WTC11 (cell line): Measurements from ENCODE around the gene SLC5A10. TPM values are rescaled to one million over a fixed set of nuclear protein-coding genes. Genes with fewer than 3 reads are reported as not detected.

ENCODE experiments used
- ATAC-seq: fragments of 200-7000 bp; cut with Tn5 transposase; 2 replicates; pipeline ENCODE4 v1.10.0; 2021; ENCODE audit warnings: mild to moderate bottlenecking, moderate library complexity
- CTCF ChIA-PET: fragments of 300-600 bp; sonication (Branson Sonifier 250); formaldehyde crosslinking; loops from one replicate; lab custom pipeline; 2021; ENCODE audit warnings: antibody characterized with exemption; lab: Charles Lee
- POLR2A ChIA-PET: fragments of 350-600 bp; sonication (Branson Sonifier 250); formaldehyde crosslinking; loops from one replicate; lab custom pipeline; 2021; ENCODE audit warnings: antibody characterized with exemption; lab: Charles Lee
- DNase-seq: peaks from one replicate; pipeline ENCODE4 v3.0.0; 2021; ENCODE audit warnings: low spot score
- H3K27ac Mint-ChIP-seq: 2 replicates; pipeline ENCODE4 v1.8.0; 2021; ENCODE audit warnings: mixed read lengths
- H3K27me3 Mint-ChIP-seq: 2 replicates; pipeline ENCODE4 v1.8.0; 2021; ENCODE audit warnings: low read depth, mild to moderate bottlenecking, moderate library complexity, mixed read lengths
- H3K36me3 Mint-ChIP-seq: 2 replicates; pipeline ENCODE4 v1.8.0; 2021; ENCODE audit warnings: mixed read lengths
- H3K4me1 Mint-ChIP-seq: 2 replicates; pipeline ENCODE4 v1.8.0; 2022; ENCODE audit warnings: mixed read lengths
- H3K4me3 Mint-ChIP-seq: 2 replicates; pipeline ENCODE4 v1.8.0; 2021; ENCODE audit warnings: mild to moderate bottlenecking, moderate library complexity, mixed read lengths
- H3K9me3 Mint-ChIP-seq: 2 replicates; pipeline ENCODE4 v1.8.0; 2021; ENCODE audit warnings: mixed read lengths
- ARID4B ChIP-seq: sonication (generic); formaldehyde crosslinking; IDR thresholded peaks from 2 replicates; pipeline ENCODE4 v1.8.0; 2023; ENCODE audit warnings: missing genetic modification reagents, mild to moderate bottlenecking, borderline replicate concordance
- CDX4 ChIP-seq: fragments of 250-450 bp; sonication (Bioruptor Pico); IDR thresholded peaks from 2 replicates; pipeline ENCODE4 v1.9.0; 2021; ENCODE audit warnings: moderate library complexity, mild to moderate bottlenecking, inconsistent platforms, borderline replicate concordance
- EMX1 ChIP-seq: fragments of 250-450 bp; sonication (Bioruptor Pico); IDR thresholded peaks from 2 replicates; pipeline ENCODE4 v1.8.0; 2021; ENCODE audit warnings: mild to moderate bottlenecking
- ETV6 ChIP-seq: sonication (generic); formaldehyde crosslinking; IDR thresholded peaks from 2 replicates; pipeline ENCODE4 v1.8.1; 2022; ENCODE audit warnings: mild to moderate bottlenecking, missing genetic modification reagents
- FOXJ3 ChIP-seq: sonication (generic); formaldehyde crosslinking; IDR thresholded peaks from 2 replicates; pipeline ENCODE4 v1.9.0; 2021; ENCODE audit warnings: missing genetic modification reagents, mild to moderate bottlenecking, borderline replicate concordance
- HMGXB4 ChIP-seq: sonication (generic); formaldehyde crosslinking; IDR thresholded peaks from 2 replicates; pipeline ENCODE4 v1.8.1; 2023; ENCODE audit warnings: mild to moderate bottlenecking, moderate library complexity, missing genetic modification reagents
- NFYB ChIP-seq: sonication (generic); formaldehyde crosslinking; conservative IDR thresholded peaks from 2 replicates; pipeline ENCODE4 v1.8.0; 2022; ENCODE audit warnings: low read depth, missing genetic modification reagents
- SOX15 ChIP-seq: fragments of 250-450 bp; sonication (Bioruptor Pico); IDR thresholded peaks from 2 replicates; pipeline ENCODE4 v1.9.0; 2021; ENCODE audit warnings: mild to moderate bottlenecking
- TP53 ChIP-seq: sonication (generic); formaldehyde crosslinking; IDR thresholded peaks from 2 replicates; pipeline ENCODE4 v1.8.1; 2023; ENCODE audit warnings: mild to moderate bottlenecking, missing genetic modification reagents
- ZNF317 ChIP-seq: sonication (generic); formaldehyde crosslinking; IDR thresholded peaks from 2 replicates; pipeline ENCODE4 v1.8.1; 2023; ENCODE audit warnings: low read depth, mild to moderate bottlenecking, moderate library complexity, missing genetic modification reagents, borderline replicate concordance
- ZNF416 ChIP-seq: fragments of 250-450 bp; sonication (Bioruptor Pico); IDR thresholded peaks from 2 replicates; pipeline ENCODE4 v1.9.0; 2021; ENCODE audit warnings: mild to moderate bottlenecking, inconsistent platforms
- total RNA-seq: library from RNA; stranded (reverse); gene quantifications from 3 replicates; pipeline ENCODE4 v1.2.3, GENCODE V29; 2021
- TF ChIP-seq, protein P1 (sequence below): sonication (generic); formaldehyde crosslinking; IDR thresholded peaks from 2 replicates; pipeline ENCODE4 v1.8.1; 2023; ENCODE audit warnings: mild to moderate bottlenecking, missing genetic modification reagents, moderate library complexity
- TF ChIP-seq, protein P2 (sequence below): sonication (generic); formaldehyde crosslinking; IDR thresholded peaks from 2 replicates; pipeline ENCODE4 v1.8.0; 2022; ENCODE audit warnings: missing genetic modification reagents
- TF ChIP-seq, protein P3 (sequence below): sonication (generic); formaldehyde crosslinking; IDR thresholded peaks from 2 replicates; pipeline ENCODE4 v1.8.1; 2022; ENCODE audit warnings: mild to moderate bottlenecking, moderate library complexity, missing genetic modification reagents

The SLC5A10 gene
- total RNA-seq, 1 experiment from 2014 or later: not detected

DNA sequence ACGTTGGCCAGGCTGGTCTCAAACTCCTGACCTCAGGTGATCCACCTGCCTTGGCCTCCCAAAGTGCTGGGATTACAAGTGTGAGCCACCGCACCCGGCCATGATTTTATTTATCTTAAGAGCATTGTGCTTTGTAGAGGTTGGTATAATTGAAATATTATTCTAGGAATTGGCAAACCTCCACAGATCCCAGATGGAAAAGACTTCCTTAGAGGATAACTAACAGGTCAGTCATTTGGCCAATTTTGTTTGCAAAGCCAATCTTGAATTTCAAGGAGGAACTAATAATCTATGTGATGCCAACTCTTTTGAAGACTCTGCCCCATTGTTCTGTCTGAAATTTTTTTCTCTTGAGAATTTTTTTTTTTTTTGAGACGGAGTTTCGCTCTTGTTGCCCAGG, 46.7 kb upstream of the SLC5A10 start (continued):
- TF ChIP-seq HMGXB4 (CRISPR knock-in tag) (no peak), TP53 (CRISPR knock-in tag) (no peak), ETV6 (CRISPR knock-in tag) (no peak), SOX15 (CRISPR knock-in tag) (no peak), ZNF317 (no peak), ZNF416 (CRISPR knock-in tag) (no peak), EMX1 (no peak)
- TF ChIP-seq, protein P1, sequence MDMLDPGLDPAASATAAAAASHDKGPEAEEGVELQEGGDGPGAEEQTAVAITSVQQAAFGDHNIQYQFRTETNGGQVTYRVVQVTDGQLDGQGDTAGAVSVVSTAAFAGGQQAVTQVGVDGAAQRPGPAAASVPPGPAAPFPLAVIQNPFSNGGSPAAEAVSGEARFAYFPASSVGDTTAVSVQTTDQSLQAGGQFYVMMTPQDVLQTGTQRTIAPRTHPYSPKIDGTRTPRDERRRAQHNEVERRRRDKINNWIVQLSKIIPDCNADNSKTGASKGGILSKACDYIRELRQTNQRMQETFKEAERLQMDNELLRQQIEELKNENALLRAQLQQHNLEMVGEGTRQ (CRISPR knock-in tag): no peak

DNA sequence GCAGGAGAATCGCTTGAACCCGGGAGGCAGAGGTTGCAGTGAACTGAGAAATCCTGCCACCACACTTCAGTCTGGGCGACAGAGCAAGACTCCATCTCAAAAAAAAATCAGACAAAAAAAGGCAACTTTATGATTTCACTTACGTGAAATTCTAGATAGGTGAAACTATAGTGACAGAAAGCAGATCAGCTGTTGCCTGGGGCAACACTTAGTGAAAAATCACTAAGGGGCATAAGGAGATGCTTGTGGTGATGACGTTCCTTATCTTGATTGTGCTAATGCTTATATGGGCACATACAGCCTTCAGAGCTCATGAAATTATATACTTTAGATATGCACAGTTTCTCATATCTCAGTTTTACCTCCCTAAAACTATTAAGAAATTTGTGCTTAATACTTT, 41.6 kb upstream of the SLC5A10 start:
- DNase-seq: no peak
- Mint-ChIP-seq H3K36me3 (peaks cover 57% of the 10 kb centered on the region), H3K4me3 (no peak overlapping the region), H3K4me1 (no peaks in the 10 kb centered on the region), H3K27me3 (no peaks in the 10 kb centered on the region), H3K27ac (no peak overlapping the region), H3K9me3 (no peaks in the 10 kb centered on the region)
- ChIA-PET POLR2A (no interaction called here), CTCF (no interaction called here)
- TF ChIP-seq, protein P2, sequence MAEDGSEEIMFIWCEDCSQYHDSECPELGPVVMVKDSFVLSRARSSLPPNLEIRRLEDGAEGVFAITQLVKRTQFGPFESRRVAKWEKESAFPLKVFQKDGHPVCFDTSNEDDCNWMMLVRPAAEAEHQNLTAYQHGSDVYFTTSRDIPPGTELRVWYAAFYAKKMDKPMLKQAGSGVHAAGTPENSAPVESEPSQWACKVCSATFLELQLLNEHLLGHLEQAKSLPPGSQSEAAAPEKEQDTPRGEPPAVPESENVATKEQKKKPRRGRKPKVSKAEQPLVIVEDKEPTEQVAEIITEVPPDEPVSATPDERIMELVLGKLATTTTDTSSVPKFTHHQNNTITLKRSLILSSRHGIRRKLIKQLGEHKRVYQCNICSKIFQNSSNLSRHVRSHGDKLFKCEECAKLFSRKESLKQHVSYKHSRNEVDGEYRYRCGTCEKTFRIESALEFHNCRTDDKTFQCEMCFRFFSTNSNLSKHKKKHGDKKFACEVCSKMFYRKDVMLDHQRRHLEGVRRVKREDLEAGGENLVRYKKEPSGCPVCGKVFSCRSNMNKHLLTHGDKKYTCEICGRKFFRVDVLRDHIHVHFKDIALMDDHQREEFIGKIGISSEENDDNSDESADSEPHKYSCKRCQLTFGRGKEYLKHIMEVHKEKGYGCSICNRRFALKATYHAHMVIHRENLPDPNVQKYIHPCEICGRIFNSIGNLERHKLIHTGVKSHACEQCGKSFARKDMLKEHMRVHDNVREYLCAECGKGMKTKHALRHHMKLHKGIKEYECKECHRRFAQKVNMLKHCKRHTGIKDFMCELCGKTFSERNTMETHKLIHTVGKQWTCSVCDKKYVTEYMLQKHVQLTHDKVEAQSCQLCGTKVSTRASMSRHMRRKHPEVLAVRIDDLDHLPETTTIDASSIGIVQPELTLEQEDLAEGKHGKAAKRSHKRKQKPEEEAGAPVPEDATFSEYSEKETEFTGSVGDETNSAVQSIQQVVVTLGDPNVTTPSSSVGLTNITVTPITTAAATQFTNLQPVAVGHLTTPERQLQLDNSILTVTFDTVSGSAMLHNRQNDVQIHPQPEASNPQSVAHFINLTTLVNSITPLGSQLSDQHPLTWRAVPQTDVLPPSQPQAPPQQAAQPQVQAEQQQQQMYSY (CRISPR knock-in tag): no peak
- no peak for TF ChIP-seq NFYB (CRISPR knock-in tag)
- TF ChIP-seq ARID4B (CRISPR knock-in tag): no peak
- TF ChIP-seq, protein P3, sequence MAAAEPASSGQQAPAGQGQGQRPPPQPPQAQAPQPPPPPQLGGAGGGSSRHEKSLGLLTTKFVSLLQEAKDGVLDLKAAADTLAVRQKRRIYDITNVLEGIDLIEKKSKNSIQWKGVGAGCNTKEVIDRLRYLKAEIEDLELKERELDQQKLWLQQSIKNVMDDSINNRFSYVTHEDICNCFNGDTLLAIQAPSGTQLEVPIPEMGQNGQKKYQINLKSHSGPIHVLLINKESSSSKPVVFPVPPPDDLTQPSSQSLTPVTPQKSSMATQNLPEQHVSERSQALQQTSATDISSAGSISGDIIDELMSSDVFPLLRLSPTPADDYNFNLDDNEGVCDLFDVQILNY (CRISPR knock-in tag): no peak
- ATAC-seq: no peak

DNA sequence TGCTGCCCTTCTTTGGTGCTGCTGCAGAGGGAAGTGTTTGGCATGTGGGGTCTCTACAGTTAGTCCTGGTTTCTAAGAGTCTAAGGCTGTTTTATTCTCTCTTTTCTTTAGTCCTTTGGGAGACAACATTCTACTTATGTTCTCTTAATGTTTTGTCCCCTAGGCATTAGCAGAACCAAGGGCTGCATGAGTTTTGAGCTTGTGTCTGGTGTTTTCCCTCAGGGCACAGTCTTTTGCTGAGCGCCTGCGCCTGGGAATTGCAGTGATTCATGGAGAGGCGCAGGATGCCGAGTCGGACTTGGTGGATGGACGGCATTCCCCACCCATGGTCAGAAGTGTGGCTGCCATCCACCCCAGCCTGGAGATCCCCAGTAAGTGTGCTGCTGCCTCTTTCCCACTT, 41.1 kb upstream of the SLC5A10 start:
- DNase-seq: no peak
- Mint-ChIP-seq H3K36me3 (peaks cover 62% of the 10 kb centered on the region), H3K27ac (no peak overlapping the region), H3K9me3 (no peaks in the 10 kb centered on the region)
- CTCF ChIA-PET: no interaction called here
- TF ChIP-seq CDX4 (CRISPR knock-in tag): no peak
- TF ChIP-seq FOXJ3 (CRISPR knock-in tag): no peak
- TF ChIP-seq, protein P2 (CRISPR knock-in tag): no peak
- no peak for TF ChIP-seq EMX1
- TF ChIP-seq, all 79 proteins: peak for 0
- H3K4me1 Mint-ChIP-seq: no peaks in the 10 kb centered on the region
- ATAC-seq: no peak
- POLR2A ChIA-PET: no interaction called here
- H3K4me3 Mint-ChIP-seq: no peak overlapping the region
- no peaks in the 10 kb centered on the region for H3K27me3 Mint-ChIP-seq
